Keratinocyte (primary cell): Measurements from ENCODE around the gene SPATA16.

ENCODE experiments used
- CTCF ChIP-seq, 3 experiments: IDR thresholded peaks in 1 of 3; conservative IDR thresholded peaks in 1 of 3; optimal IDR thresholded peaks in 1 of 3; 2 replicates in 2 of 3; 3 replicates in 1 of 3; pipeline versions ENCODE3 to v1.5.1; 2011; ENCODE audit warnings: low read length in 3 of 3, mild to moderate bottlenecking in 3 of 3, moderate library complexity in 2 of 3, control low read depth in 1 of 3, inconsistent platforms in 1 of 3; ENCODE audit not compliant: insufficient read depth in 2 of 3; ENCODE audit errors: extremely low read depth in 1 of 3
- EZH2 ChIP-seq: IDR thresholded peaks from one replicate; pipeline ENCODE4 v1.6.1; 2012; ENCODE audit warnings: inconsistent platforms, mild to moderate bottlenecking, low read length, moderate library complexity

- TF ChIP-seq CTCF (optimal IDR thresholded peaks at IDR 0.05 in 1 of 3, IDR thresholded peaks at IDR 0.05 in 1 of 3, conservative IDR thresholded peaks at IDR 0.05 in 1 of 3; ENCODE audit: extremely low read depth in 1 of 3, insufficient read depth in 2 of 3, low read length in 3 of 3) (no peak), EZH2 (no peak)
These were observed 292.1 kb downstream of the SPATA16 start for GRCh38 chr3:172848910-172849309.
